ENCODE data around the gene CCNI.

GRCh38 chr4:77097611-77098010, 21.8 kb upstream of the CCNI start:
- TF ChIP-seq POLR2A (IDR thresholded peaks at IDR 0.05), result no peak
- TF ChIP-seq CTCF (IDR thresholded peaks at IDR 0.05), result no peak
